Amygdala (tissue), 56 donors: Measurements from ENCODE around the gene CREBL2.
"Not testable (repeated sequence)": the region's sequence is repeated elsewhere in the genome, so short reads cannot be mapped to it uniquely, and the experiment has no call there.

Experiments used
- DNase-seq, 56 donors: peaks; one replicate each; lab custom pipeline; 2025; lab: John Stamatoyannopoulos, UW

CREBL2 gene

GRCh38 chr12:12628013-12628412 is 16.3 kb downstream of the CREBL2 start:
- DNase-seq: no peak

- no peak for DNase-seq
These were observed 19.2 kb downstream of the CREBL2 start for GRCh38 chr12:12630850-12631249.

GRCh38 chr12:12635651-12636050 is 24.0 kb downstream of the CREBL2 start:
- DNase-seq: no peak

- no peak for DNase-seq
These were observed 25.0 kb downstream of the CREBL2 start for GRCh38 chr12:12636641-12637040.

- not testable (repeated sequence) for DNase-seq
These were observed 28.3 kb downstream of the CREBL2 start for GRCh38 chr12:12639995-12640394.

- no peak for DNase-seq
These were observed 30.0 kb downstream of the CREBL2 start for GRCh38 chr12:12641650-12642049.

- peak in 9 of 56 donors; percentile 2 to 28 (median 5) for DNase-seq
These were observed 31.2 kb downstream of the CREBL2 start for GRCh38 chr12:12642916-12643315.

GRCh38 chr12:12645485-12645884 is 33.8 kb downstream of the CREBL2 start:
- no peak for DNase-seq

GRCh38 chr12:12645968-12646367 is 34.3 kb downstream of the CREBL2 start:
- DNase-seq: not testable (repeated sequence)

GRCh38 chr12:12646483-12647072 is 34.9 kb downstream of the CREBL2 start:
- DNase-seq: no peak

- no peak for DNase-seq
These were observed 36.6 kb downstream of the CREBL2 start for GRCh38 chr12:12648284-12648683.

GRCh38 chr12:12648951-12649650 is 37.4 kb downstream of the CREBL2 start:
- DNase-seq: no peak

- no peak for DNase-seq
These were observed 40.1 kb downstream of the CREBL2 start for GRCh38 chr12:12651752-12652151.

- not testable (repeated sequence) for DNase-seq
These were observed 41.0 kb downstream of the CREBL2 start for GRCh38 chr12:12652704-12653103.

- no peak for DNase-seq
These were observed 42.2 kb downstream of the CREBL2 start for GRCh38 chr12:12653922-12654321.

GRCh38 chr12:12654691-12655460 is 43.2 kb downstream of the CREBL2 start:
- DNase-seq: no peak

GRCh38 chr12:12660201-12660600 is 48.5 kb downstream of the CREBL2 start:
- no peak for DNase-seq

- DNase-seq: no peak
These were observed 49.6 kb downstream of the CREBL2 start for GRCh38 chr12:12661086-12661856.

GRCh38 chr12:12663644-12664294 is 52.1 kb downstream of the CREBL2 start:
- no peak for DNase-seq

- DNase-seq: no peak
These were observed 53.5 kb downstream of the CREBL2 start for GRCh38 chr12:12665194-12665593.
